NT2/D1 (cell line): Measurements from ENCODE around the gene PCDHGA6.
"Not testable (repeated sequence)": the region's sequence is repeated elsewhere in the genome, so short reads cannot be mapped to it uniquely, and the experiment has no call there.

Source experiments
- DNase-seq: peaks from one replicate; pipeline ENCODE4 v3.0.0-alpha.2; 2011; ENCODE audit warnings: low read depth, low spot score
- H3K27me3 ChIP-seq: 2 replicates; pipeline ENCODE4 v1.6.0; 2011; ENCODE audit warnings: mild to moderate bottlenecking; ENCODE audit not compliant: insufficient read length, insufficient read depth
- H3K36me3 ChIP-seq: 2 replicates; pipeline ENCODE4 v1.6.1; 2011; ENCODE audit warnings: mild to moderate bottlenecking, low read length, mixed read lengths; ENCODE audit not compliant: insufficient read depth, insufficient read length
- H3K4me1 ChIP-seq: 2 replicates; pipeline ENCODE4 v1.5.1; 2011; ENCODE audit not compliant: insufficient read depth, insufficient read length
- H3K4me3 ChIP-seq: 2 replicates; pipeline ENCODE4 v1.5.1; 2011; ENCODE audit warnings: low read depth; ENCODE audit not compliant: insufficient read length
- H3K9ac ChIP-seq: 2 replicates; pipeline ENCODE4 v1.6.0; 2011; ENCODE audit warnings: low read depth; ENCODE audit not compliant: insufficient read length
- H3K9me3 ChIP-seq: 2 replicates; pipeline ENCODE4 v1.5.1; 2011; ENCODE audit warnings: mild to moderate bottlenecking, low read length; ENCODE audit not compliant: insufficient read depth
- SUZ12 ChIP-seq: IDR thresholded peaks from 2 replicates; pipeline ENCODE4 v1.6.1; 2011; ENCODE audit not compliant: insufficient read length, insufficient read depth; ENCODE audit errors: extremely low read depth
- YY1 ChIP-seq: IDR thresholded peaks from 2 replicates; pipeline ENCODE4 v1.6.1; 2011; ENCODE audit not compliant: insufficient read length, insufficient read depth
- ZNF274 ChIP-seq: IDR thresholded peaks from 2 replicates; pipeline ENCODE4 v1.6.1; 2011; ENCODE audit warnings: mild to moderate bottlenecking, low read depth, low read length

PCDHGA6 gene

DNA sequence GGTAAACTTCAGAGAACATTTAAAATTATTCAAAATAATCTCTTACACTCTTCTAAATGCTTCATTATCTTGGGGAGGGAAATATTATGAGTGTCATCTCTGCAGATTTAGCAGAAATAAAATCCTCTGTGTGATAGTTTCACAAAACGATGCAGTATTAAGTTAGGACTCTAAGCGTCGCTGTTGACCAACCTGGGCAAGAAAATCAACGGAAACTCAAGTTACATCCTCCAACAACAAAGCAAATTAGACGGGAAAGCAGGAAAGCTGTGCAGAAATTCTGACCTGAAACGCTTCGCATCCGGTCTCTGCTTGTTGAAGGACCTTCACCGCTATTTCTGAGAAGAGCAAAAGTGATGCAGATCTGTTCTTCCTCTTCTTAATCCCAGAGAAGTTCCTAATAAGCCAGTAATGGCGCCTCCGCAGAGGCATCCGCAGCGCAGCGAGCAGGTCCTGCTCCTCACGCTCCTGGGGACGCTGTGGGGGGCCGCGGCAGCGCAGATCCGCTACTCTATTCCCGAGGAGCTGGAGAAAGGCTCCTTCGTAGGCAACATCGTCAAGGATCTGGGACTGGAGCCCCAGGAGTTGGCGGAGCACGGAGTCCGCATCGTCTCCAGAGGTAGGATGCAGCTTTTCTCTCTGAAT lies at the start of gene PCDHGA6:
Gene PCDHGA6 (plus strand): TSS at position 219 of the 645 bp plus-strand sequence. CDS start 193 bp downstream, at position 412.
- peaks cover 17% of the 10 kb centered on the region; the same call in 1 of the 2 replicates for H3K9me3 ChIP-seq
- H3K4me3 ChIP-seq = no peak within 1 kb of the TSS
- no peaks in the 10 kb centered on the region for H3K36me3 ChIP-seq
- DNase-seq = no peak
- no peaks in the 10 kb centered on the region for H3K27me3 ChIP-seq
- TF ChIP-seq YY1 = no peak
- no peak for TF ChIP-seq ZNF274
- no peak for TF ChIP-seq SUZ12
- H3K4me1 ChIP-seq = no peaks in the 10 kb centered on the region
- H3K9ac ChIP-seq = no peak within 1 kb of the TSS

DNA sequence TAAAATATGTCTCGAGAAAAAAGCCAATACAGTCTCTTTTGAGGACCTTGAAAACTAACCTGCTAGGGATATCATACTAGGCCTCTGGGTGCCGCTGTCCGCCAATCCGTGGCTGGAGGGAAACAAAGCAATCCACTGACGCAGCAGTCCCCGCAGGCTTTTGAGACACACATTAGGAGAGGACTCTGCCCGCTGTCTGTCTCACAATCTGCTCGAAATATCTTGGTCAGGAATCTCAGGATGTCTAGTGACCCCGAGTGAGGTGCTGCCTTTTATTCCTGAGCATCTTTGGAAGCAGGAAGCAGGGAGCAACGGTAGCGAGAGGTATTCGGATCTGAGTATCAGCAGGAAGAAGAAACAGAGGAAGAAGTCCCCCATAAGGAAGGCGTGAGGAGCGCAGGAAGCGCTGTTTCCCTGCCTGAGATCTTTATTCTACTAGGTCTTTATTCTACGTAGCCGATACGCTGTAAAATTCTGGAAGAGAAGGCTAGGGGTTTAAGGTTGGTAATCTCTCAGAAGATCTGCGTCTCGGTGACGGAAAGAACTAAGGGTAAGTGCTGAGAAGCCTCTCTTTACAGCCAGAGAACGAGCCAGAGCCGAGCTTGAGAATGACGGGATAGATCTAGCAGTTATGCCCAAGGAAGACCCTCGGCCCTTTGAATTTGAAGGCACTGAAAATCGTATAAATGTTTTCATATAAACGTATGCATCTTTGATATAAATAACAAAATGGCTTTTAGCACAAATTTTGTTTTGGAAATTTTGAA lies 47.4 kb upstream of the PCDHGA6 start:
- TF ChIP-seq ZNF274 (no peak), SUZ12 (no peak), YY1 (no peak)
- Histone ChIP-seq H3K9me3 (no peaks in the 10 kb centered on the region), H3K9ac (no peak overlapping the region), H3K4me3 (no peak overlapping the region), H3K27me3 (no peaks in the 10 kb centered on the region), H3K4me1 (no peaks in the 10 kb centered on the region), H3K36me3 (no peaks in the 10 kb centered on the region)
- DNase-seq = no peak

DNA sequence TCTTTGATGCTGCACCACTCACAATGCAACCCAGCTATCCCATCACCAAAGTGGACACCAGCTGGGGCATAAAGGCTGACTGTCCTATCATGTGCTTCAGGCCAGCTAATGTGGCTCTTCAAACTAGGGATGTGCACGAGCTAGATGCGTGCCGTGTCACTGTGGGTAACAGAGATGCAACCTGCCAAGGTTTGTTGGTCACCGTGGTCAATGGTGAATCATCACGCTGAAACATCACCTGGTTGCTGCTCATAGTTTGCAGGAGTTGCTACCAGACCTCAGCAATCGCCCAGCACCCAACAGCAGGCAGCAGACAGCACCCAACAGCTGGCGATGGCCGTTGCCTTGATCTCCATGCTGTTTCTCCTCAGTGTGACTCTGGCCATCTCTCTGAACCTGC lies 45.5 kb upstream of the PCDHGA6 start:
- no peaks in the 10 kb centered on the region for H3K36me3 ChIP-seq
- H3K4me3 ChIP-seq = no peak overlapping the region
- H3K4me1 ChIP-seq = no peaks in the 10 kb centered on the region
- no peaks in the 10 kb centered on the region; the same call in 1 of the 2 replicates for H3K9me3 ChIP-seq
- H3K27me3 ChIP-seq = no peaks in the 10 kb centered on the region
- TF ChIP-seq ZNF274 = no peak
- TF ChIP-seq SUZ12 = no peak
- no peak for TF ChIP-seq YY1
- no peak for DNase-seq
- H3K9ac ChIP-seq = no peak overlapping the region

DNA sequence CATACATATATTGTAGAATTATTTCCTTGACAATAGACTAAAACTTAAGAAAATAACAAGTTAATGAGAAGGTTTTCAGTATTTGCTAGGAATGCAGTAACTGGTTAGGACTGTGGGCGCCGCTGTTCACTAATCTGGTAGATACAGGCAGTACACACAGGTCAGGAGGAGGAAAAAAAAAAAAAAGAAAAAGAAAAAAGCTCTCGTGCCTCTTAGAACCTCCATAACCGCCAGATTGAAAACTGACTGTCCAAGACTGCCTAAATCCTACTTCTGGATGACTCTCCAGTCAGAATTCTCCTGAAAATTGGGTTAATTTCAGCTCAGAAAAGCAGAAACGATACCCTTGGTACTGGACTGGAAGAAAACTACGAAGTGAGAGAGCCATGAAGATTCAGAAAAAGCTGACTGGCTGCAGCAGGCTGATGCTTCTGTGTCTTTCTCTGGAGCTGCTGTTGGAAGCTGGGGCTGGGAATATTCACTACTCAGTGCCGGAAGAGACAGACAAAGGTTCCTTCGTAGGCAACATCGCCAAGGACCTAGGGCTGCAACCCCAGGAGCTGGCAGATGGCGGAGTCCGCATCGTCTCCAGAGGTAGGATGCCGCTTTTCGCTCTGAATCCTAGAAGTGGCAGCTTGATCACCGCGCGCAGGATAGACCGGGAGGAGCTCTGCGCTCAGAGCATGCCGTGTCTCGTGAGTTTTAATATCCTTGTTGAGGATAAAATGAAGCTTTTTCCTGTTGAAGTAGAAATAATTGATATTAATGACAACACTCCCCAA lies 43.2 kb upstream of the PCDHGA6 start, which contains the start of gene PCDHGA1:
Gene PCDHGA1 (plus strand): TSS at position 216 of the 782 bp plus-strand sequence.
- Histone ChIP-seq H3K9me3 (no peaks in the 10 kb centered on the region; the same call in 1 of the 2 replicates), H3K9ac (no peak within 1 kb of the TSS), H3K4me1 (no peaks in the 10 kb centered on the region), H3K4me3 (no peak within 1 kb of the TSS), H3K27me3 (no peaks in the 10 kb centered on the region), H3K36me3 (no peaks in the 10 kb centered on the region)
- TF ChIP-seq YY1 (no peak), SUZ12 (no peak), ZNF274 (no peak)
- DNase-seq = peak; percentile 28

DNA sequence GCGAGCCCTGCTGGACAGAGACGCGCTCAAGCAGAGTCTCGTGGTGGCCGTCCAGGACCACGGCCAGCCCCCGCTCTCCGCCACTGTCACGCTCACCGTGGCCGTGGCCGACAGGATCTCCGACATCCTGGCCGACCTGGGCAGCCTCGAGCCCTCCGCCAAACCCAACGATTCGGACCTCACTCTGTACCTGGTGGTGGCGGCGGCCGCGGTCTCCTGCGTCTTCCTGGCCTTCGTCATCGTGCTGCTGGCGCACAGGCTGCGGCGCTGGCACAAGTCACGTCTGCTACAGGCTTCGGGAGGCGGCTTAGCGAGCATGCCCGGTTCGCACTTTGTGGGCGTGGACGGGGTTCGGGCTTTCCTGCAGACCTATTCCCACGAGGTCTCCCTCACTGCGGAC lies 41.1 kb upstream of the PCDHGA6 start:
- H3K9ac ChIP-seq, H3K4me3 ChIP-seq, H3K36me3 ChIP-seq, DNase-seq, H3K4me1 ChIP-seq, H3K9me3 ChIP-seq, H3K27me3 ChIP-seq: not testable (repeated sequence)

DNA sequence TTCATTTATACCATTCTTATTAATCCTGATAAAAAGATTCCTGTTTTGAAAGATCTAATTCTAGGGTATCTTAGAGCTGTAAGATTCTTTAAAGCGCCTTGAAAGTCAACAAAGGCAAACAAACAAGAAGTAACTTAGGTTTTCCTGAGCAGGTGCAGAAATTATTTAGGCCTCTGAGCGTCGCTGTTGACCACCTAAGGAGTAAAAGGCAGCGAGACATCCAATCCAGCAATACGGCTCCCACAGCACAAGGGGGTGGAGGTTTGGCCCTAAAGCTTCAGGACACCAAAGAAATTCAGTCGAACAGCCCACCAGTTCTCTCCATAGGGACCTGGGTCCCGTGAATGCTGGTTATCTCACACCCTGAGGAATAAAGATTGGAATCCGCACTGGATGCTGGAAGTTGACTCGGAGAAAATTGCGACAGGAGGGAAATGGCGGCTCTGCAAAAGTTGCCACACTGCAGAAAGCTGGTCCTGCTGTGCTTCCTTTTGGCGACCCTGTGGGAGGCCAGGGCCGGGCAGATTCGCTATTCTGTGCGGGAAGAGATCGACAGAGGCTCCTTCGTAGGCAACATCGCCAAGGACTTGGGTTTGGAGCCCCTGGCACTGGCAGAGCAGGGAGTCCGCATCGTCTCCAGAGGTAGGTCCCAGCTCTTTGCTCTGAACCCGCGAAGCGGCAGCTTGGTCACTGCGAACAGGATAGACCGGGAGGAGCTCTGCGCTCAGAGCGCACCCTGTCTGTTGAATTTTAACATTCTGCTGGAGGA lies 35.0 kb upstream of the PCDHGA6 start, which contains the start of gene PCDHGA2:
Gene PCDHGA2 (plus strand): TSS at position 223 of the 769 bp plus-strand sequence.
- H3K4me1 ChIP-seq = no peaks in the 10 kb centered on the region
- no peaks in the 10 kb centered on the region for H3K27me3 ChIP-seq
- TF ChIP-seq ZNF274 (no peak), YY1 (no peak), SUZ12 (no peak)
- H3K9me3 ChIP-seq = peaks cover 28% of the 10 kb centered on the region
- no peaks in the 10 kb centered on the region for H3K36me3 ChIP-seq
- no peak within 1 kb of the TSS for H3K9ac ChIP-seq
- DNase-seq = peak; percentile 42
- no peak within 1 kb of the TSS for H3K4me3 ChIP-seq

DNA sequence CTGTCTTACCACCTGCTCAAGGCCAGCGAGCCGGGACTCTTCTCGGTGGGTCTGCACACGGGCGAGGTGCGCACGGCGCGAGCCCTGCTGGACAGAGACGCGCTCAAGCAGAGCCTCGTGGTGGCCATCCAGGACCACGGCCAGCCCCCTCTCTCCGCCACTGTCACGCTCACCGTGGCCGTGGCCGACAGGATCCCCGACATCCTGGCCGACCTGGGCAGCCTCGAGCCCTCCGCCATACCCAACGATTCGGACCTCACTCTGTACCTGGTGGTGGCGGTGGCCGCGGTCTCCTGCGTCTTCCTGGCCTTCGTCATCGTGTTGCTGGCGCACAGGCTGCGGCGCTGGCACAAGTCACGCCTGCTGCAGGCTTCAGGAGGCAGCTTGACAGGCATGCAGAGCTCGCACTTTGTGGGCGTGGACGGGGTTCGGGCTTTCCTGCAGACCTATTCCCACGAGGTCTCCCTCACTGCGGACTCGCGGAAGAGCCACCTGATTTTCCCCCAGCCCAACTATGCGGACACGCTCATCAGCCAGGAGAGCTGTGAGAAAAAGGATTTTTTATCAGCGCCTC lies 32.8 kb upstream of the PCDHGA6 start:
- H3K9me3 ChIP-seq = peaks cover 44% of the 10 kb centered on the region
- not testable (repeated sequence) for H3K36me3 ChIP-seq, H3K9ac ChIP-seq, H3K4me1 ChIP-seq, H3K4me3 ChIP-seq, H3K27me3 ChIP-seq, DNase-seq
